GM12865 (cell line): ENCODE data around the gene SYAP1.

Experiments
- DNase-seq: peaks from one replicate; pipeline ENCODE4 v3.0.0; 2010; ENCODE audit warnings: low read depth
- H3K4me3 ChIP-seq: 2 replicates; pipeline ENCODE4 v1.5.1; 2011; ENCODE audit warnings: mild to moderate bottlenecking, low read depth, low read length, control low read depth
- CTCF ChIP-seq: IDR thresholded peaks from 2 replicates; pipeline ENCODE4 v1.5.1; 2011; ENCODE audit warnings: low read length, control low read depth, low read depth, inconsistent platforms; ENCODE audit not compliant: insufficient read depth; ENCODE audit errors: missing control alignments

SYAP1 gene

GRCh38 chrX:16727637-16728036 is 8.2 kb downstream of the SYAP1 start:
- no peak for TF ChIP-seq CTCF
- no peak for DNase-seq
- no peak overlapping the region for H3K4me3 ChIP-seq

- TF ChIP-seq CTCF, result no peak
- DNase-seq, result no peak
- H3K4me3 ChIP-seq, result no peak overlapping the region
Measured at GRCh38 chrX:16730450-16730849, 11.0 kb downstream of the SYAP1 start.

- TF ChIP-seq CTCF, result no peak
- no peak overlapping the region for H3K4me3 ChIP-seq
- no peak for DNase-seq
Measured at GRCh38 chrX:16733013-16733412, 13.6 kb downstream of the SYAP1 start.

- no peak for DNase-seq
- TF ChIP-seq CTCF, result no peak
- no peak overlapping the region for H3K4me3 ChIP-seq
Measured at GRCh38 chrX:16737024-16737423, 17.6 kb downstream of the SYAP1 start.

GRCh38 chrX:16739574-16739973 is 20.2 kb downstream of the SYAP1 start:
- no peak overlapping the region for H3K4me3 ChIP-seq
- no peak for DNase-seq
- TF ChIP-seq CTCF, result no peak

- DNase-seq, result no peak
- no peak for TF ChIP-seq CTCF
- H3K4me3 ChIP-seq, result no peak overlapping the region
Measured at GRCh38 chrX:16743604-16744325, 24.4 kb downstream of the SYAP1 start.

GRCh38 chrX:16745102-16745501 is 25.7 kb downstream of the SYAP1 start:
- H3K4me3 ChIP-seq, result no peak overlapping the region
- no peak for TF ChIP-seq CTCF
- no peak for DNase-seq
